ENCODE measurements around the gene ADAM12.

ADAM12 gene

GRCh38 chr10:126041117-126041516 lies 347.2 kb downstream of the ADAM12 start:
- no peak for DNase-seq

- DNase-seq = no peak
Observed at GRCh38 chr10:126037946-126038345, 350.3 kb downstream of the ADAM12 start.

GRCh38 chr10:126036515-126036914 lies 351.8 kb downstream of the ADAM12 start:
- no peak for DNase-seq

- DNase-seq = no peak
Observed at GRCh38 chr10:126034586-126034985, 353.7 kb downstream of the ADAM12 start.

- no peak for DNase-seq
Observed at GRCh38 chr10:126029999-126030398, 358.3 kb downstream of the ADAM12 start.

GRCh38 chr10:126027692-126028091 lies 360.6 kb downstream of the ADAM12 start:
- no peak for DNase-seq

- no peak for DNase-seq
Observed at GRCh38 chr10:126022841-126023240, 365.4 kb downstream of the ADAM12 start.

- no peak for DNase-seq
Observed at GRCh38 chr10:126021833-126022500, 366.3 kb downstream of the ADAM12 start.

- DNase-seq = no peak
Observed at GRCh38 chr10:126017961-126018560, 370.2 kb downstream of the ADAM12 start.

GRCh38 chr10:126016882-126017281 lies 371.4 kb downstream of the ADAM12 start:
- DNase-seq = no peak

- DNase-seq = no peak
Observed at GRCh38 chr10:126016156-126016805, 372.0 kb downstream of the ADAM12 start.

- DNase-seq = no peak
Observed at GRCh38 chr10:126015413-126015812, 372.9 kb downstream of the ADAM12 start.

GRCh38 chr10:126014309-126014708 lies 374.0 kb downstream of the ADAM12 start:
- DNase-seq = no peak

- DNase-seq = no peak
Observed at GRCh38 chr10:126013489-126014281, 374.6 kb downstream of the ADAM12 start.

GRCh38 chr10:126012485-126012884 lies 375.8 kb downstream of the ADAM12 start:
- no peak for DNase-seq

GRCh38 chr10:126011995-126012394 lies 376.3 kb downstream of the ADAM12 start:
- DNase-seq = no peak

GRCh38 chr10:126009650-126010049 lies 378.6 kb downstream of the ADAM12 start:
- DNase-seq = no peak

- no peak for DNase-seq
Observed at GRCh38 chr10:126006906-126007305, 381.4 kb downstream of the ADAM12 start.

GRCh38 chr10:126006264-126006663 lies 382.0 kb downstream of the ADAM12 start:
- no peak for DNase-seq

- no peak for DNase-seq
Observed at GRCh38 chr10:126004752-126005151, 383.5 kb downstream of the ADAM12 start.

GRCh38 chr10:126001576-126001975 lies 386.7 kb downstream of the ADAM12 start:
- no peak for DNase-seq

GRCh38 chr10:125999694-126000093 lies 388.6 kb downstream of the ADAM12 start:
- DNase-seq = no peak

- no peak for DNase-seq
Observed at GRCh38 chr10:125997586-125997985, 390.7 kb downstream of the ADAM12 start.
